IMR-90 (cell line): ENCODE measurements around the gene ADAMTS14. TPM values are rescaled to one million over a fixed set of nuclear protein-coding genes. Genes with fewer than 3 reads are reported as not detected.
A peak's percentile ranks its signal among the peaks of the same experiment; 100 is the strongest.

Experiments used
- ATAC-seq: fragments of 200-7000 bp; cut with Tn5 transposase; 2 replicates; pipeline ENCODE4 v1.9.1; 2020; ENCODE audit warnings: low read depth, mild to moderate bottlenecking, moderate library complexity
- BruUV-seq: library from RNA; stranded (reverse); fragments of 400-500 nt; replicated peaks from 2 replicates; lab custom pipeline; 2021; lab: Mats Ljungman, UMichigan
- CTCF ChIA-PET: fragments of 300-600 bp; formaldehyde crosslinking; extraction: SDS; loops from one replicate; lab custom pipeline; 2021; ENCODE audit warnings: antibody characterized with exemption; lab: Yijun Ruan, JAX
- POLR2A ChIA-PET: fragments of 300-600 bp; sonication (Branson Sonifier 250); formaldehyde crosslinking; loops from one replicate; lab custom pipeline; 2022; ENCODE audit warnings: antibody characterized with exemption; ENCODE audit not compliant: unreplicated experiment; lab: Charles Lee
- DNase-seq: peaks from one replicate; pipeline ENCODE4 v3.0.0; 2013
- H2AFZ ChIP-seq: replicated peaks from 2 replicates; pipeline ENCODE3; 2013; ENCODE audit warnings: low read length, mild to moderate bottlenecking; ENCODE audit not compliant: poor library complexity
- H2AK5ac ChIP-seq: 2 replicates; pipeline ENCODE4 v1.6.1; 2013; ENCODE audit warnings: low read depth, low read length, inconsistent platforms
- H2AK9ac ChIP-seq: replicated peaks from 2 replicates; pipeline ENCODE3; 2013; ENCODE audit warnings: mild to moderate bottlenecking, low read depth, low read length, moderate library complexity; ENCODE audit not compliant: poor library complexity
- H2BK120ac ChIP-seq: 2 replicates; pipeline ENCODE4 v1.6.1; 2013; ENCODE audit warnings: low read depth, low read length, inconsistent platforms
- H2BK15ac ChIP-seq: 3 replicates; pipeline ENCODE4 v1.6.1; 2013; ENCODE audit warnings: low read depth, low read length, inconsistent platforms
- H2BK20ac ChIP-seq: 2 replicates; pipeline ENCODE4 v1.6.1; 2013; ENCODE audit warnings: low read depth, mild to moderate bottlenecking, inconsistent platforms, low read length, moderate library complexity
- H2BK5ac ChIP-seq: 2 replicates; pipeline ENCODE4 v1.6.1; 2013; ENCODE audit warnings: mild to moderate bottlenecking, low read depth, low read length, inconsistent platforms; ENCODE audit not compliant: poor library complexity, severe bottlenecking
- H3K14ac ChIP-seq: replicated peaks from 2 replicates; pipeline ENCODE4 v1.6.1; 2013; ENCODE audit warnings: low read depth, low read length, inconsistent platforms
- H3K18ac ChIP-seq: 2 replicates; pipeline ENCODE4 v1.6.1; 2013; ENCODE audit warnings: low read depth, low read length, control low read depth
- H3K23ac ChIP-seq: 2 replicates; pipeline ENCODE4 v1.6.1; 2013; ENCODE audit warnings: low read depth, low read length, inconsistent platforms
- H3K27ac ChIP-seq: 2 replicates; pipeline ENCODE4 v1.5.1; 2013; ENCODE audit warnings: mild to moderate bottlenecking, control low read depth, low read length; ENCODE audit not compliant: insufficient read depth
- H3K27me3 ChIP-seq: 2 replicates; pipeline ENCODE4 v1.6.1; 2013; ENCODE audit warnings: low read length; ENCODE audit not compliant: control insufficient read depth, insufficient read depth
- H3K36me3 ChIP-seq: 2 replicates; pipeline ENCODE4 v1.6.1; 2013; ENCODE audit warnings: low read length, mixed read lengths; ENCODE audit not compliant: control insufficient read depth, insufficient read depth
- H3K4ac ChIP-seq: 2 replicates; pipeline ENCODE4 v1.6.1; 2013; ENCODE audit warnings: low read depth, low read length, inconsistent platforms
- H3K4me1 ChIP-seq: 2 replicates; pipeline ENCODE4 v1.6.1; 2013; ENCODE audit warnings: low read length, mixed read lengths; ENCODE audit not compliant: control insufficient read depth, insufficient read depth
- H3K4me2 ChIP-seq: 2 replicates; pipeline ENCODE4 v1.6.1; 2013; ENCODE audit warnings: low read depth, mild to moderate bottlenecking, control low read depth, low read length, moderate library complexity
- H3K4me3 ChIP-seq: 2 replicates; pipeline ENCODE4 v1.5.1; 2013; ENCODE audit warnings: low read depth, mild to moderate bottlenecking, control low read depth, low read length, moderate library complexity; ENCODE audit not compliant: insufficient read depth
- H3K56ac ChIP-seq: 2 replicates; pipeline ENCODE4 v1.6.1; 2013; ENCODE audit warnings: low read length, inconsistent platforms; ENCODE audit not compliant: insufficient read depth; ENCODE audit errors: extremely low read depth
- H3K79me1 ChIP-seq, 2 experiments: 2 replicates each; pipeline ENCODE4 v1.6.1; 2013; ENCODE audit warnings: low read length in 2 of 2, inconsistent platforms in 1 of 2, low read depth in 1 of 2
- H3K9ac ChIP-seq: 2 replicates; pipeline ENCODE4 v1.6.1; 2013; ENCODE audit warnings: low read depth, low read length, control low read depth
- H3K9me1 ChIP-seq: 2 replicates; pipeline ENCODE4 v1.6.1; 2013; ENCODE audit warnings: low read length, inconsistent platforms; ENCODE audit not compliant: insufficient read depth
- H3K9me3 ChIP-seq: 2 replicates; pipeline ENCODE4 v1.6.1; 2013; ENCODE audit warnings: low read length; ENCODE audit not compliant: control insufficient read depth, insufficient read depth
- H4K20me1 ChIP-seq: 2 replicates; pipeline ENCODE4 v1.6.1; 2013; ENCODE audit warnings: low read length, inconsistent platforms; ENCODE audit not compliant: insufficient read depth
- H4K5ac ChIP-seq: 2 replicates; pipeline ENCODE4 v1.6.1; 2013; ENCODE audit warnings: mild to moderate bottlenecking, low read depth, low read length, control low read depth
- H4K8ac ChIP-seq, 2 experiments: 2 replicates each; pipeline ENCODE4 v1.6.1; 2013; ENCODE audit warnings: low read depth in 2 of 2, low read length in 2 of 2, control low read depth in 1 of 2, inconsistent platforms in 1 of 2
- H4K91ac ChIP-seq: 2 replicates; pipeline ENCODE4 v1.6.1; 2013; ENCODE audit warnings: low read depth, low read length, inconsistent platforms; ENCODE audit not compliant: insufficient read depth
- CTCF ChIP-seq: conservative IDR thresholded peaks from 2 replicates; pipeline ENCODE4 v1.5.1; 2012; ENCODE audit warnings: mild to moderate bottlenecking, low read depth, low read length, improper control_type of control experiment
- RAD21 ChIP-seq: IDR thresholded peaks from 2 replicates; pipeline ENCODE4 v1.6.1; 2012; ENCODE audit warnings: low read length, improper control_type of control experiment
- RFX5 ChIP-seq: IDR thresholded peaks from 2 replicates; pipeline ENCODE4 v1.8.0; 2012; ENCODE audit warnings: low read depth, mild to moderate bottlenecking, low read length, moderate library complexity
- SMC3 ChIP-seq: fragments of 150-350 bp; IDR thresholded peaks from 2 replicates; pipeline ENCODE4 v1.6.1; 2016; ENCODE audit warnings: low read depth, mild to moderate bottlenecking, antibody characterized with exemption, low read length, moderate library complexity
- WGBS, 2 experiments: methylation state at CpG; one replicate each; pipeline versions ENCODE4 v1.1.5 to v1.1.7; 2013; ENCODE audit warnings: missing lambda C conversion rate in 2 of 2; ENCODE audit not compliant: insufficient read length in 1 of 2; ENCODE audit errors: extremely low coverage in 2 of 2; 5-methylcytosine and 5-hydroxymethylcytosine counted together
- dilution Hi-C: fragments of 300-500 bp; cut with HindIII; formaldehyde crosslinking; loops from one replicate; pipeline ENCODE4 v1.14.3; 2018; ENCODE audit warnings: low sequenced_read_pairs; ENCODE audit not compliant: unreplicated experiment
- in situ Hi-C: fragments of 300-500 bp; cut with MboI; formaldehyde crosslinking; loops from 3 replicates; pipeline ENCODE4 v1.14.3; 2019; ENCODE audit warnings: low sequenced_read_pairs, inconsistent platforms, mixed read lengths
- intact Hi-C: fragments of 100-400 bp; cut with micrococcal nuclease; formaldehyde crosslinking; loops from 2 replicates; pipeline ENCODE4 v1.10.0; 2022
- polyA plus RNA-seq, 3 experiments: library from polyadenylated mRNA; depleted of rRNA; stranded (reverse); fragments of >200 nt; gene quantifications; 2 replicates each; pipeline ENCODE4 v1.2.3, GENCODE V29; 2012; ENCODE audit warnings: low replicate concordance in 1 of 3
- total RNA-seq: library from RNA; depleted of rRNA; stranded (reverse); fragments of >200 nt; gene quantifications from 2 replicates; pipeline ENCODE4 v1.2.3, GENCODE V29; 2012

Gene ADAMTS14
- total and polyA plus RNA-seq, 2 of the 4 experiments (the other 2 are of a cell fraction), result under 0.01 to 0.31 TPM

- H3K14ac ChIP-seq, result no peak overlapping the region
- H3K23ac ChIP-seq, result no peak overlapping the region
- no peak overlapping the region for H2BK120ac ChIP-seq
- ChIA-PET POLR2A (no interaction called here), CTCF (interaction anchor here (1.0 kb wide), 1 partner anchor 185 kb away, joined by 4 read pairs; no protein-coding TSS in a partner anchor)
- no peaks in the 10 kb centered on the region for H3K36me3 ChIP-seq
- ATAC-seq, result 0 out of 2 replicates have a peak, but pooled peaks have one; percentile 44
- H3K4me3 ChIP-seq, result no peak overlapping the region
- in situ Hi-C loops (loop anchor here (5.0 kb wide), 2 partner anchors 214 to 299 kb away; no protein-coding TSS in a partner anchor), intact Hi-C loops (no loop called here), dilution Hi-C loops (no loop called here)
- peak; percentile 25; the same call in 1 of the 2 replicates for TF ChIP-seq CTCF
- TF ChIP-seq SMC3, result peak; percentile 21; the same call in 1 of the 2 replicates
- TF ChIP-seq RFX5, result no peak
- peak; percentile 36 for TF ChIP-seq RAD21
- H3K56ac ChIP-seq, result no peak overlapping the region
- no peak overlapping the region for H3K9ac ChIP-seq
- H4K20me1 ChIP-seq, result no peaks in the 10 kb centered on the region
- H4K8ac ChIP-seq, result no peak overlapping the region
- no peak for DNase-seq
- H3K27me3 ChIP-seq, result peaks cover 35% of the 10 kb centered on the region
- H3K79me1 ChIP-seq, result no peaks in the 10 kb centered on the region
- WGBS, 2 experiments, result 60% methylated on average over 1 of the region's 7 CpGs; no CpG with 5 or more reads in 1 of the 2 experiments
- H2BK20ac ChIP-seq, result no peak overlapping the region
- BruUV-seq, result no TSS peak
- no peak overlapping the region for H2AK9ac ChIP-seq
- no peak overlapping the region for H3K27ac ChIP-seq
- H2AK5ac ChIP-seq, result no peak overlapping the region
- H2BK15ac ChIP-seq, result no peak overlapping the region
- no peak overlapping the region for H4K91ac ChIP-seq
- no peak overlapping the region for H3K18ac ChIP-seq
- no peaks in the 10 kb centered on the region for H3K4me1 ChIP-seq
- peaks cover 4% of the 10 kb centered on the region; the same call in 1 of the 2 replicates for H3K9me3 ChIP-seq
- H3K4ac ChIP-seq, result no peak overlapping the region
- no peak overlapping the region for H2AFZ ChIP-seq
- H3K9me1 ChIP-seq, result no peaks in the 10 kb centered on the region
- no peak overlapping the region for H2BK5ac ChIP-seq
- H3K4me2 ChIP-seq, result no peak overlapping the region
- H4K5ac ChIP-seq, result no peak overlapping the region
Measured at GRCh38 chr10:70761031-70761601, 88.8 kb downstream of the ADAMTS14 start.
